SJCRH30 (cell line): ENCODE measurements around the gene EMC10. TPM values are rescaled to one million over a fixed set of nuclear protein-coding genes. Genes with fewer than 3 reads are reported as not detected.

Source experiments
- DNase-seq, 2 experiments: peaks; one replicate each; pipeline ENCODE4 v3.0.0-alpha.2; 2015 to 2020
- H3K27ac ChIP-seq: fragments of 250-450 bp; sonication (Bioruptor Pico); 2 replicates; pipeline ENCODE4 v1.5.1; 2020; ENCODE audit warnings: mild to moderate bottlenecking, moderate library complexity
- H3K27me3 ChIP-seq: fragments of 250-450 bp; sonication (Bioruptor Pico); 2 replicates; pipeline ENCODE4 v1.5.1; 2020; ENCODE audit warnings: mild to moderate bottlenecking, moderate library complexity
- H3K36me3 ChIP-seq: fragments of 250-450 bp; sonication (Bioruptor Pico); 2 replicates; pipeline ENCODE4 v1.5.1; 2020; ENCODE audit warnings: mild to moderate bottlenecking, moderate library complexity
- H3K4me1 ChIP-seq: fragments of 250-450 bp; sonication (Bioruptor Pico); 2 replicates; pipeline ENCODE4 v1.5.1; 2020; ENCODE audit warnings: mild to moderate bottlenecking, moderate library complexity
- H3K4me3 ChIP-seq: fragments of 250-450 bp; sonication (Bioruptor Pico); 2 replicates; pipeline ENCODE4 v1.5.1; 2020; ENCODE audit warnings: mild to moderate bottlenecking, moderate library complexity
- H3K9me3 ChIP-seq: fragments of 250-450 bp; sonication (Bioruptor Pico); replicated peaks from 2 replicates; pipeline ENCODE4 v1.5.1; 2020; ENCODE audit warnings: mild to moderate bottlenecking, moderate library complexity
- total RNA-seq: library from RNA; depleted of rRNA; stranded (reverse); fragments of >200 nt; shearing (Covaris generic); gene quantifications from 2 replicates; pipeline ENCODE4 v1.2.3, GENCODE V29; 2014

The EMC10 gene
- total RNA-seq, 1 experiment from 2014 or later: 52.7 TPM

DNA sequence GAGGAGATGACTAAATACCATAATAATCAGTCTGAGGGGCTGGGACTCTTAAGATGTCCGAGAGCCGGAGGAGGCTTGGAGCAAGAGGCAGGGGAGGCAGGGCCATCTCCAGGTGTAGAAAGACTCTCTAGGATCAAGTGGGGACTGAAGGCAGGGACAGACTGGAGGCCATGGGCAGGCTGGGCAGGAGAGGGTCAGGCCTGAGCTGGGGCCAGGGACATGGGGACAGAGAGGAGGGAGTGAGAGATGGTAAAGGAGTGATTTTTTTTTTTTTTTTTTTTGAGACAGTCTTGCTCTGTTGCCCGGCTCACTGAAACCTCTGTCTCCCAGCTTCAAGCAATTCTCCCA is 32.5 kb downstream of the EMC10 start:
- Histone ChIP-seq H3K27ac (peak overlapping the region; percentile 72), H3K4me3 (no peak overlapping the region)
- DNase-seq: no peak

DNA sequence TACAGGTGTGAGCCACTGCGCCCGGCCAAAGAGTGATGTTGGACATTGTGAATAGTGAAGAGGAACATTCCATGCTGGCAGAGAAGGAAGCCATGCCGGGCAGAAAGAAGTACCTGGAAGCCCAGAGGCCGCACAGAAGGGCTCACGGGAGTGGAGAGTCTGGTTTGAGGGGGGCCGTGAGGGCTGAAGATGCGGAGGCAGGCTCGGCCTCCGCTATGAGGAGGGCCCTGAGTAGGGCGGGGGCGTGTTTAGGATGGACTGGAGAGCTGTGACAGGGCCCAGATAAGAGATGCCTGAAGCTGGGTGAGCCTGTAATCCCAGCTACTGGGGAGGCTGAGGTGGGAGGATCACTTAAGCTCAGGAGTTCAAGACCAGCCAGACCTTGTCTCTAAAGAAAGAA is 33.1 kb downstream of the EMC10 start:
- H3K4me1 ChIP-seq: peaks cover 22% of the 10 kb centered on the region
- no peak overlapping the region for H3K4me3 ChIP-seq
- H3K27ac ChIP-seq: peak overlapping the region; percentile 72; the same call in 1 of the 2 replicates
- no peaks in the 10 kb centered on the region for H3K36me3 ChIP-seq
- H3K9me3 ChIP-seq: no peaks in the 10 kb centered on the region
- H3K27me3 ChIP-seq: no peaks in the 10 kb centered on the region
- DNase-seq: no peak

More for the DNA sequence above, 32.5 kb downstream of the EMC10 start:
- no peaks in the 10 kb centered on the region for H3K27me3 ChIP-seq
- no peaks in the 10 kb centered on the region for H3K36me3 ChIP-seq
- no peaks in the 10 kb centered on the region for H3K9me3 ChIP-seq
- H3K4me1 ChIP-seq: peaks cover 22% of the 10 kb centered on the region

DNA sequence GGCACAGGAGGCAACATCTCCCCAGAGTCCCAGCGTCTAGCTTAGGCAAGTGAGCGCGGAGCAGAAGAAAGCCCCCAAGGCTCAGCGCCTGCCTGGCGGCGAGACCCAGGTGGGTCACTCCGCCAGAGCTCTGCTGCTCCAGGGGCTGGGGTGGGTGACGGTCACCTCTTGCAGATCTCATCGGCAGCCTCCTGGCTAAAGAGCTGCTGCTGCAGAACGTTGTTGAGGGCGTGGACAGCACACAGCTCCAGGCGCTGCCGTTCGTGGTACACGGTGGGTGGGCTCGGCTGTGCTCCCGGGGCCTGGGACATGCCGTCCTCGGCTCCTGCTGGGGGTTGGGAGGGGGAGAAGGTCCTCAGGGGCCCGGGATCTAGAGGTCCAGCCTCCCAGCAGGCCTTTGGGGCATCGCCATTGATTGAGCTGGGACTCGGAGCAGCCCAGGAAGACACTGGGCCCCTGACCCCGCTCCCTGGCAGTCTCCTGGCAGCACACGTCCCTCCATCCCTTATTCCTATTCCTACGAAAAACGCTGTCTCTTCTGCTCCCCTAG is 33.9 kb downstream of the EMC10 start:
- Histone ChIP-seq H3K27me3 (no peaks in the 10 kb centered on the region), H3K4me3 (peak overlapping the region; percentile 62), H3K27ac (peak overlapping the region; percentile 66), H3K4me1 (peaks cover 22% of the 10 kb centered on the region), H3K36me3 (no peaks in the 10 kb centered on the region), H3K9me3 (no peaks in the 10 kb centered on the region)
- DNase-seq: peak; percentile 67 to 70

DNA sequence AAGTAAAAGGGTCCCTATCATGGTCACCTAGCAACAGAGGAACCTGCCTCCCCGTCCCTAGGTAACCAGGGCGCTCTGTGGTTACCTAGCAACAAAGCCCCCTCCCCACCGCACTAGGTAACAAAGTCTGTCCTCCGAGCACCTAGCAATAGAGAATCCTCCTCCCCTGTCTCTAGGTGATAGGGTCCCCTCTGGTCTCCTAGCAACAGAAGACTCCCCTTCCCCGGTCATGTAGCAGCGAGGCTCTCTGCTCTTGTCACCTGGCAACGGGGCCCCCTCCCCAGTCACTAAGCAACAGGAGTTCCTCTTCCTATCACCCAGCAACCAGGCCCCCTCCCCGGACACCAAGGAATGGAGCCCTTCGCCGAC is 34.4 kb downstream of the EMC10 start:
- H3K27ac ChIP-seq: peak overlapping the region; percentile 66
- peaks cover 22% of the 10 kb centered on the region for H3K4me1 ChIP-seq
- H3K36me3 ChIP-seq: no peaks in the 10 kb centered on the region
- H3K9me3 ChIP-seq: no peaks in the 10 kb centered on the region
- H3K4me3 ChIP-seq: peak overlapping the region; percentile 62
- DNase-seq: peak in 1 of 2 experiments; percentile 54
- H3K27me3 ChIP-seq: peaks cover 3% of the 10 kb centered on the region; the same call in 1 of the 2 replicates

DNA sequence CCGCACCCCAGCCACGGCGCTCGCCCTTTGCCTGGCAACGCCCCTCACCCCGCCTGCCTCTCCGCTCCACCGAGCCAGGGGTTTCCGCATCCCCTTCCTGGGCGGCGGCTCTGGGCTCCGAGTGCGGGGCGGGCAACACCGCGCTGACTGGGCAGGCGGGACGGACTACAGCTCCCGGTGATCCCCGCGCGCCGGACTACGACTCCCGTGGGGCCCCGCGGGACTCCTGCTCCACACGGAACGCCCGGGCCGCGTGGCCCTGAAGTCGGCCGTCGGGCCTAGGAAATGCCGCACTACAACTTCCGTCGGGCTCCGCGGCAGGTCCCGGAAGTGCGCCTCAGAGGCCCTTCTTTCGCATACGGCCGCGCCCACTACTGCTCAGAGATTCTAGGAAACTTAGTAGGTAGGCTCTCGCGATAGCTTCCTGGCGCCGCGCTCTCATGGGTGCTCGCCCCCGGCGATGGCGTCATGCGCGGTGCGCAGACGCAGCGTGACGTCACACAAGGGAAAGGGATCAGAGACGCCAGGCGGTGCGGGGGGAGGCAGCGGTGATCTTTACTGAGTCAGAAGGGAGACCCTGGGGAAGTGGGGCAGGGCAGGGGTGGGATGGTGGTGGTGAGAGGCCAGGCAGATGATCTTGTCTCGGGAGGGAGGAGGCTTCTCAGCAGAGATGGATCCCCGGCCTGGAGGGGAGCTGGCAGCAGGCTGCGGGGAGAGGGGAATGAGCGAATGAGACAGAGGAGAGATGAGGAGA is 34.9 kb downstream of the EMC10 start, which contains the start of gene JOSD2:
Gene JOSD2 (minus strand): TSS at position 123 of the 754 bp plus-strand sequence. CDS start 760 bp downstream, outside the sequence.
- no peaks in the 10 kb centered on the region for H3K36me3 ChIP-seq

DNA sequence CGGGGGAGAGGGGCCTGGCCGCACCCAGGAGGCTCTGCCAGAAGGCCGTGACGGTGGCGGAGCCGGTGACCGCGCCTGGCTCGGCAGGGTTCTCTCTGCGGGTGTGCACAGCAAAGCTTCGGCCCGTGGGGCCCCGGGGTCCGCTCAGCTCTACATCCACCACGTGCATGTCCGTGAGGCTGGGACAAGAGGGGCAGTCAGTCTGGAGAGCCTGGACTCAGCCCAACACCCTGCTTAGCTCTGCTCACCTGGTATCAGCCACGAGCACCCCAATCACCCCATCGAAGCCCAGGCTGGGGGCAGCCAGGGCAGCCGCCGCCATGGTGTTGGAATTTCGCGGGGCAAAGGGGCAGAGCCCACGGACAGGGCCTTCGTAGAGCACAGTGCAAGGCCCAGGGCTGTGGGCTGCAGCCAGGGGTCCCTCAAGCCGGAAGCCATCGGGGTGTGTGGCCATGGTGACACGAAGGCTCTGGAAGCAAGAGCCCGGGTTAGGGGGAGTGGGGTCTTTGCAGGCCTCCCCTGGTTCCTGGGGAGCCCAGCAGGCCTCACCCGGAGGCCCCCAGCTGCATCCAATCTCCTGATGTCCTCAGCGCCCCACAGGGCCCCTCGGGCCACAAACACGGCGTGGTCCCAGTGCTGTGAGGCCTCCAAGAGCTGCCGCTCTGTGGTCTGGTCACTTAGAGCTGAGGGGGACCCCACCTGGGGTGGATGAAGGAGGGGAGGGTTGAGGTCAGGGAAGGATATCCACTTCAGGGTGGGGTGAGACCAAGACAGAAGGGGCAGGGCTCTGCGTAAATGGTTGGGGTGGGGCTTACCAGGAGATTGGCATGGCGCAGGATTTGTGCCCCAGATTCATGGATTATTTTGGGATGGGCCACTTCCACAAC is 36.0 kb downstream of the EMC10 start:
- no peak overlapping the region for H3K27ac ChIP-seq
- no peak for DNase-seq
- H3K36me3 ChIP-seq: no peaks in the 10 kb centered on the region
- H3K4me3 ChIP-seq: peak overlapping the region; percentile 62
- peaks cover 6% of the 10 kb centered on the region; the same call in 1 of the 2 replicates for H3K27me3 ChIP-seq
- H3K9me3 ChIP-seq: no peaks in the 10 kb centered on the region
- H3K4me1 ChIP-seq: peaks cover 22% of the 10 kb centered on the region

More for the DNA sequence above, 34.9 kb downstream of the EMC10 start, which contains the start of gene JOSD2:
- Histone ChIP-seq H3K9me3 (no peaks in the 10 kb centered on the region), H3K4me3 (peak within 1 kb of the TSS; percentile 62), H3K27ac (peak within 1 kb of the TSS; percentile 66), H3K4me1 (peaks cover 22% of the 10 kb centered on the region), H3K27me3 (peaks cover 6% of the 10 kb centered on the region; the same call in 1 of the 2 replicates)
- DNase-seq: peak; percentile 99

DNA sequence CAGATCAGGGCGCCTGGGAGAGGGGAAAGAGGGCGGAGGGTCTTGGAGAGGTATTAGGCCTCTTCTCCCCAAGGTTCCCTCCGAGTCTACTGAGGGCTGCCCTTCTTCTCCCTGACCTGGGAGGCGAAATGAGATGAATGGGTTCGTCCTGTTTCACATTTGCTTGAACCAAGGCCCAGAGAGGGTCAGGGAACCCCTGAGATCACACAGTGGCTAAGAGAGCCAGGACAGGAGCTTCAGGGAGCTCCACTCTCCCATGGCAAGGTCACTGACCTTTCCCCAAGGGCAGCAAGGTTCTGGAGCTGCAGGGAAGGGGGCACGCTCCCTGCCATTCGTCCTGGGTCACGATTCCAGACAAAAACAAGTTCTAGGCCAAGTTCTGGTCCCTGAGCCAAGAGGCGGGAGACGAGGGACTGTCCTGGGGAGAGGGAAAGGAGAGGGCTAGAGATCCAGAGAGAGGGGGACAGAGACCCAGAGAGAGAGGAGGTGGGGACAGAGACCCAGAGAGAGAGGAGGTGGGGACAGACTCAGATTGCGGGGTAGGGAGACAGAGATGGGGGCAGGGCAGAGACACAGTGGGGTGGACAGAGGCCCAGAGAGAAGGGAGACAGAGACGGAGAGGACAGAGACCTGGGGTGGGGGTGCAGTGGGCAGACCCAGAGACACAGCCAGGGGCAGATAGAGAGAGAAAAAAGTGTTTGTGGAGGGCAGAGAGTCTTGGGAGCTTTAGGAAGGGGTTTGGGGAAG is 36.9 kb downstream of the EMC10 start:
- Histone ChIP-seq H3K4me1 (peaks cover 19% of the 10 kb centered on the region), H3K27me3 (peaks cover 6% of the 10 kb centered on the region; the same call in 1 of the 2 replicates), H3K4me3 (no peak overlapping the region), H3K9me3 (no peaks in the 10 kb centered on the region), H3K36me3 (no peaks in the 10 kb centered on the region), H3K27ac (no peak overlapping the region)
- DNase-seq: no peak

DNA sequence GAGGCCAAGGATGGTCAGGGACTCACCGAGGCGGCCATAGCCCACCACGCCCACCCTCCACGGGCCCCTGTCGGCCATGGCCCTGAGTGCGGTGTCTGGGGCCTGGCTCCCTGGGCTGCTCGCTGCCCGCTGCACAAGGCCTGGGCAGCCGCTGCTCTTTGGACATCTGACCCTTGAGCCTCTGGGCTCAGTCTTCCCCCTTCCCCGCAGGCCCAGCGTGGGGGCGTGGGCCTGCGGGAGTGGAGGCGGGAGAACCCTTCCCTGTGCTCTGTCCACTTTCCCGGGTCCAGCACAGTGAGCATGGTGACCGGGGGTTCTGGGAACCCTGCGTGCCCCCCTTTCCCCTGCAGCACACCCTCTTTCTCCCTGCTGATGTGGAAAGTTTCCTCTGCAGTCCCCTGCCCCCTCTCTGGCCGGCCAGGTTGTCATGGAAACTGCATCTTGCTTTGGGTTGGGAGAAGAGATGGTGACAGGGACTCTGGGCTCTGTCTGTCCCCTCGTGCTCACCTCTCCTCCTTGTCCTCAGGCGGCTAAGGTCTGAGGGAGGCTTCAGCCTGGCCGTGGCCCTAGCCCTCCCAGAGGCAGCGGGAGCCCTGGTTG is 37.5 kb downstream of the EMC10 start, which contains the start of gene ASPDH:
Gene ASPDH (minus strand): TSS at position 168 of the 600 bp plus-strand sequence. CDS start 90 bp downstream, at position 78.
- no peaks in the 10 kb centered on the region for H3K36me3 ChIP-seq
- peaks cover 12% of the 10 kb centered on the region for H3K4me1 ChIP-seq
- no peaks in the 10 kb centered on the region for H3K9me3 ChIP-seq
- no peak within 1 kb of the TSS for H3K4me3 ChIP-seq
- DNase-seq: no peak
- peaks cover 6% of the 10 kb centered on the region; the same call in 1 of the 2 replicates for H3K27me3 ChIP-seq
- no peak within 1 kb of the TSS for H3K27ac ChIP-seq

DNA sequence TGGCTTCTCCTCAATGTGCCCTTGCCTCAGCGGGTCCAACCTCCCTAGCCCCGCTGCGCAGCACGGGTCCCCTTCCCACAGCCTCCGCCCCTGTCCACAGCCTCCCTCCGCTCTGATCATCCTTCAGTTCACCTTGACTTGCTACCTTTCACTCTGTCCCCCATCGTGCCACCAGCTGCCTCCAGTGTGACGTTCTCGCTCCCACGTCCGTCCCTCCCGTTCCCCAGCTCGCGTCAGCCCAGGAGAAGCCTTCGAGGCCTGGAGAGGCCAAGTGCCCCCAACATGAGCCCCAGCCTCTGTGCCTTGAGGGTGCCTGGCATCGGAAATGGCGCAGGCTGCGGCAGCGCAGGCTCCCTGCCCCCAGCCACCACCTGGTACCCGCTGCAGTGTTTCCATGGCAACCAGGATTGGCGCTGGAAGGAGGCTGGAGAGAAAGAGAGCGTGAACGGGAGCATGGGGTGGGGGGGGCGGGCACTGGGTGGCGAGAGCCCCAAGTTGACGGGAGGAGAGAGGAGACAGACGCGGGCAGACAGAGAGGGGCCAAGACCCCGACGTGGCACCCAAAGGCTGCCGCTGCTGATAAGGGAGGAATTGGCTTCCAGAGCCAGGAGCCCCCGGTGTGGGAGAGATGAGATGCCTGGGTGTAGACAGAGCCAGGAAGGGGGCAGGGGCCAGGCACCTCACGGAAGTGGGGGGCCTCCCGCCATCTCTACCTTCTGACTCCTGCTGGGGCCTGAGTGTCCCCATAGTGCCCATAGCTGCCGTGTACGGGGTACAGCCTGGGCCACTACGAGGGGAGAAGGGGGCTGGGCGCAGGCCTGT is 38.2 kb downstream of the EMC10 start:
- H3K4me1 ChIP-seq: peaks cover 5% of the 10 kb centered on the region
- no peak for DNase-seq
- no peak overlapping the region for H3K27ac ChIP-seq
- peaks cover 6% of the 10 kb centered on the region; the same call in 1 of the 2 replicates for H3K27me3 ChIP-seq
- H3K4me3 ChIP-seq: no peak overlapping the region
- no peaks in the 10 kb centered on the region for H3K9me3 ChIP-seq
- no peaks in the 10 kb centered on the region for H3K36me3 ChIP-seq

DNA sequence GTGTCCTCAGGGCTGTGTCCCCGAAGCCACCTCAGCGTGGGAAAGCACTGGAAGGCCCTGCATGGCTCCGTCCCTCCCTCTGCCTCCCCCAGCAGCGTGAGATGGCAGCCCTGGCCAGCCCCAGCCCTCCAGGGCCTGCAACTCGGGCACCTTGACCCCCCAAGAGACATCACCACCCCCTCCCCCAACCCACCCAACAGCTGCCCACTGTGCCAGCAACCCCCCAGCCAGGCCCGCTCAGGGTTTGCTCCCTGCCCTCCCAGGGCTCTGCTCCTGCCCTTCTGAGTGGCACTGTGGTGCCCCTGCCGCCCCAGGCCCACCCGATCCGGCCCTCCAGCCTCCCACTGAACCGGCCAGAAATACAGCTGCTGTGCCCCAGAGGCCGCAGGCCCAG is 38.9 kb downstream of the EMC10 start:
- H3K4me1 ChIP-seq: peaks cover under 1% of the 10 kb centered on the region
- no peaks in the 10 kb centered on the region for H3K9me3 ChIP-seq
- DNase-seq: no peak
- no peaks in the 10 kb centered on the region for H3K36me3 ChIP-seq
- peaks cover 6% of the 10 kb centered on the region; the same call in 1 of the 2 replicates for H3K27me3 ChIP-seq
- H3K4me3 ChIP-seq: no peak overlapping the region
- H3K27ac ChIP-seq: no peak overlapping the region

DNA sequence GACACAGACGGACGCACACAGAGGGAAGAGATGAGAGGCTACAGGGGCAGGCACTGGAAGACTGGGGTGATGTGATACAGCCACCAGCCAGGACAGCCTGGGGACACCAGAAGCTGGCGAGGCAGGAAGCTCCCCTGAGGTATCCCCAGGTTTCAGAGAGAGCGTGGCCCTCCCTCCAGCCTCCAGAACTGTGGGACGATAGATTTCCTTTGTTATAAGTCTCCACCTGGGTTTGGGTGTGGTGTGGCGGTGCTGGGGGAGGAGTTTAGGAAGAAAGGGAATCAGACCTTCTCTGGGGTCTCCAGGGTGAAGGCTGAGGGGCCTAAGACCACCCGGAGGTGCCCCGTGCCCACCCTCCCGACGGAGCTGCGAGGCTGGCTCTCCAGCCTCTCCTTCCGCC is 40.1 kb downstream of the EMC10 start:
- Histone ChIP-seq H3K27ac (no peak overlapping the region), H3K36me3 (no peaks in the 10 kb centered on the region), H3K27me3 (peaks cover 6% of the 10 kb centered on the region; the same call in 1 of the 2 replicates), H3K9me3 (no peaks in the 10 kb centered on the region), H3K4me1 (no peaks in the 10 kb centered on the region), H3K4me3 (no peak overlapping the region)
- no peak for DNase-seq

DNA sequence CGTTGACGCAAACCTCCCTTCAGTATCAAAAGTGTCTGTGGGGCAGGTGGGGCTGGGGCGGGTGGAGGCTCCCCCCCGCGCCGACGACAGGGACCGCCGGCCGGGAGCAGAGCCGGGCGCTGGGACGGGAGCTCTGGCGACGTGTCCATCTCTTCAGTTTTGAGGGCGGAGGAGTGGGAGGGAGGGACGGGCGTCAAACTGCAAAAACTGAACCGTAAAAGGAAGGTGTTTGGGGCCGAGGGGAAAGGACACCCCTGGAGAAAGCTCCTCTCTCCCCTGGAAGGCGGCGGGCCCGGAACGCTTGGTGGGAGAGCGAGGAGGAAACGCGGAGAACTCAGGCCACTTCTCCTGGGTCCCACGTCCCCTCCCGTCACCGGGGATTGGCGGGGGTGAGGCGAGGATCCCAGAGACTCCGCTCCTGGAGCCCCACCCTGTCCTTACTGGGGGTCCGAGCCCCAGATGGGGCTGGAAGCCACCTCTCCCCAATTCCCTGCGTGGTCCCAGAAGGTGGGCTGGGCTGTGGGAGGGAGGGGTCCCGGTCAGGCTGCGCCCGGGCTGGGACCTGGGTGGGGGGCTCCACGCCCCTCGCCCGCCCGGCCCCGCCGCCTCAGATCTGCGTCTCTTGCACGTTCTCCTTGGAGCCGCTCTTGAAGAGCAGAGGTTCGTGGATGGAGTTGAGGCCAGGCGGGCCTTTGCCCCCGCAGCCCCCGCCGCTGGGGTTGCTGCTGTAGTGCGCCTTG is 40.8 kb downstream of the EMC10 start:
- no peak for DNase-seq
- Histone ChIP-seq H3K4me3 (no peak overlapping the region), H3K9me3 (no peaks in the 10 kb centered on the region), H3K27ac (no peak overlapping the region), H3K4me1 (no peaks in the 10 kb centered on the region), H3K36me3 (no peaks in the 10 kb centered on the region), H3K27me3 (peaks cover 6% of the 10 kb centered on the region; the same call in 1 of the 2 replicates)
